ENCODE results near the gene SETD1A.

- no peak for TF ChIP-seq CTCF (conservative IDR thresholded peaks at IDR 0.05 in 1 of 2, IDR thresholded peaks at IDR 0.05 in 1 of 2; ENCODE audit: extremely low read depth in 1 of 2, insufficient read depth in 1 of 2, low read depth in 1 of 2, low read length in 2 of 2)
- TF ChIP-seq EZH2 (IDR thresholded peaks at IDR 0.05; ENCODE audit: borderline replicate concordance, low read length), result no peak
Observed at GRCh38 chr16:30925632-30925987, 31.9 kb upstream of the SETD1A start.

Measured in mammary epithelial cell (primary cell).